GM23338 (cell line): ENCODE data around the gene SMCO2.

Source experiments
- CREB1 ChIP-seq: fragments of 250-450 bp; sonication (Bioruptor Pico); IDR thresholded peaks from 2 replicates; pipeline ENCODE4 v1.5.0; 2020; ENCODE audit warnings: low read depth, mild to moderate bottlenecking, moderate library complexity
- CTCF ChIP-seq, 2 experiments: fragments of 200-600 bp in 1 of 2; sonication (generic) in 1 of 2; conservative IDR thresholded peaks; 2 replicates each; pipeline versions ENCODE4 v1.5.1 to v1.6.1; 2016 to 2017; ENCODE audit warnings: antibody characterized with exemption in 2 of 2, low read depth in 2 of 2, mild to moderate bottlenecking in 2 of 2, moderate library complexity in 1 of 2
- ETS1 ChIP-seq: IDR thresholded peaks from 2 replicates; pipeline ENCODE4 v1.6.1; 2016; ENCODE audit warnings: antibody characterized with exemption
- EZH2 ChIP-seq: fragments of 200-600 bp; sonication (generic); IDR thresholded peaks from one replicate; pipeline ENCODE4 v1.8.0; 2017; ENCODE audit warnings: antibody characterized with exemption, mild to moderate bottlenecking, low read depth; ENCODE audit not compliant: unreplicated experiment
- EZH2phosphoT487 ChIP-seq: fragments of 200-600 bp; sonication (generic); IDR thresholded peaks from one replicate; pipeline ENCODE4 v1.8.1; 2018; ENCODE audit warnings: antibody characterized with exemption; ENCODE audit not compliant: unreplicated experiment
- JUNB ChIP-seq: IDR thresholded peaks from one replicate; pipeline ENCODE4 v1.6.1; 2016; ENCODE audit warnings: antibody characterized with exemption; ENCODE audit not compliant: unreplicated experiment
- POLR2AphosphoS5 ChIP-seq: IDR thresholded peaks from 2 replicates; pipeline ENCODE4 v1.6.1; 2016; ENCODE audit warnings: antibody characterized with exemption, low read depth
- REST ChIP-seq: IDR thresholded peaks from one replicate; pipeline ENCODE4 v1.6.1; 2018; ENCODE audit warnings: antibody characterized with exemption; ENCODE audit not compliant: unreplicated experiment
- STAT1 ChIP-seq: IDR thresholded peaks from one replicate; pipeline ENCODE4 v1.6.1; 2016; ENCODE audit warnings: antibody characterized with exemption; ENCODE audit not compliant: unreplicated experiment
- ZNF114 ChIP-seq: fragments of 250-450 bp; sonication (Bioruptor Pico); IDR thresholded peaks from 2 replicates; pipeline ENCODE4 v1.5.0; 2020; ENCODE audit warnings: mild to moderate bottlenecking, moderate library complexity
- ZNF331 ChIP-seq: fragments of 250-450 bp; sonication (Bioruptor Pico); IDR thresholded peaks from 2 replicates; pipeline ENCODE4 v1.5.0; 2020; ENCODE audit warnings: low read depth, mild to moderate bottlenecking, moderate library complexity
- ZNF462 ChIP-seq: fragments of 250-450 bp; sonication (Bioruptor Pico); IDR thresholded peaks from 2 replicates; pipeline ENCODE4 v1.5.0; 2020; ENCODE audit warnings: mild to moderate bottlenecking, moderate library complexity

GRCh38 chr12:27431185-27431584 lies 15.4 kb upstream of the SMCO2 start:
- TF ChIP-seq CTCF (conservative IDR thresholded peaks at IDR 0.05; ENCODE audit: low read depth in 2 of 2): no peak
- no peak for TF ChIP-seq EZH2
- no peak for TF ChIP-seq POLR2AphosphoS5
- no peak for TF ChIP-seq REST
- TF ChIP-seq STAT1: no peak
- TF ChIP-seq ETS1: no peak
- no peak for TF ChIP-seq ZNF331 (CRISPR knock-in tag)
- TF ChIP-seq CREB1: no peak
- no peak for TF ChIP-seq EZH2phosphoT487
- no peak for TF ChIP-seq ZNF114
- TF ChIP-seq JUNB: no peak
- no peak for TF ChIP-seq ZNF462 (CRISPR knock-in tag)
